PC-9 (cell line): ENCODE data around the gene ACTR10.

Experiments used
- EZH2 ChIP-seq: fragments of 200-600 bp; sonication (generic); IDR thresholded peaks from 2 replicates; pipeline ENCODE4 v1.8.0; 2017; ENCODE audit warnings: antibody characterized with exemption, low read depth
- TF ChIP-seq, protein P1 (sequence below): fragments of 200-600 bp; sonication (generic); conservative IDR thresholded peaks from 2 replicates; pipeline ENCODE4 v1.6.1; 2017; ENCODE audit warnings: mixed run types, antibody characterized with exemption, mild to moderate bottlenecking, moderate library complexity

DNA sequence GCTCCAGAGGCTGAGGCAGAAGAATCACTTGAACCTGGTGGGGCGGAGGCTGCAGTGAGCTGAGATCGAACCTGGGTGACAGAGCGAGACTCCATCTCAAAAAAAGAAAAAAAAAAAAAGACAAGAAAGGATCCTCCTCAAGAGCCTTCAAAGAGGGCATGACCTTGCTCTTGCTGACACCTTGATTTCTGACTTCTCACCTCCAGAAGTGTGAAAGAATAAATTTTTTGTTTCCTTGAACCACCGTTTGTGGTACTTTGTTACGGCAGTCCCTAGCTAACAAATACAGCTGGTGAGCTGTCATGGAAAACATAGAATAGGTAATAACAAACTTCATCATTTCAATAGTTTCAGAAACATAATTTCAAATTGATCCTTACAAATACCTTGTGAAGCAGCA, 1.9 kb upstream of the ACTR10 start:
- TF ChIP-seq, protein P1, sequence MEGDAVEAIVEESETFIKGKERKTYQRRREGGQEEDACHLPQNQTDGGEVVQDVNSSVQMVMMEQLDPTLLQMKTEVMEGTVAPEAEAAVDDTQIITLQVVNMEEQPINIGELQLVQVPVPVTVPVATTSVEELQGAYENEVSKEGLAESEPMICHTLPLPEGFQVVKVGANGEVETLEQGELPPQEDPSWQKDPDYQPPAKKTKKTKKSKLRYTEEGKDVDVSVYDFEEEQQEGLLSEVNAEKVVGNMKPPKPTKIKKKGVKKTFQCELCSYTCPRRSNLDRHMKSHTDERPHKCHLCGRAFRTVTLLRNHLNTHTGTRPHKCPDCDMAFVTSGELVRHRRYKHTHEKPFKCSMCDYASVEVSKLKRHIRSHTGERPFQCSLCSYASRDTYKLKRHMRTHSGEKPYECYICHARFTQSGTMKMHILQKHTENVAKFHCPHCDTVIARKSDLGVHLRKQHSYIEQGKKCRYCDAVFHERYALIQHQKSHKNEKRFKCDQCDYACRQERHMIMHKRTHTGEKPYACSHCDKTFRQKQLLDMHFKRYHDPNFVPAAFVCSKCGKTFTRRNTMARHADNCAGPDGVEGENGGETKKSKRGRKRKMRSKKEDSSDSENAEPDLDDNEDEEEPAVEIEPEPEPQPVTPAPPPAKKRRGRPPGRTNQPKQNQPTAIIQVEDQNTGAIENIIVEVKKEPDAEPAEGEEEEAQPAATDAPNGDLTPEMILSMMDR = no peak
- TF ChIP-seq EZH2 = no peak
